Mucosa of rectum (tissue), 2 donors: ENCODE results near the gene C19orf47.

Experiments
- H3K27ac ChIP-seq, 2 donors: one replicate each; pipeline ENCODE4 v1.7.0; 2013; ENCODE audit warnings: inconsistent platforms in 2 of 2, low read depth in 2 of 2, low read length in 2 of 2
- H3K27me3 ChIP-seq, 2 donors: one replicate each; pipeline ENCODE4 v1.7.0; 2013; ENCODE audit warnings: low read length in 2 of 2; ENCODE audit not compliant: control insufficient read depth in 2 of 2, insufficient read depth in 2 of 2
- H3K36me3 ChIP-seq, 2 donors: one replicate each; pipeline ENCODE4 v1.7.0; 2013; ENCODE audit warnings: low read length in 2 of 2; ENCODE audit not compliant: control insufficient read depth in 2 of 2, insufficient read depth in 2 of 2
- H3K4me1 ChIP-seq, 2 donors: one replicate each; pipeline ENCODE4 v1.7.0; 2013; ENCODE audit warnings: low read length in 2 of 2, mild to moderate bottlenecking in 1 of 2; ENCODE audit not compliant: control insufficient read depth in 2 of 2, insufficient read depth in 2 of 2
- H3K4me3 ChIP-seq, 2 donors: one replicate each; pipeline ENCODE4 v1.7.0; 2013; ENCODE audit warnings: low read length in 2 of 2
- H3K9ac ChIP-seq, 2 donors: one replicate each; pipeline ENCODE4 v1.7.0; 2013; ENCODE audit warnings: low read length in 2 of 2, low read depth in 1 of 2, mild to moderate bottlenecking in 1 of 2
- H3K9me3 ChIP-seq, 2 donors: one replicate each; pipeline ENCODE4 v1.7.0; 2013; ENCODE audit warnings: low read length in 2 of 2; ENCODE audit not compliant: control insufficient read depth in 2 of 2
- donor health status: healthy.
- donor health status: Normal muscosa, but diverticular disease.

C19orf47 gene

DNA sequence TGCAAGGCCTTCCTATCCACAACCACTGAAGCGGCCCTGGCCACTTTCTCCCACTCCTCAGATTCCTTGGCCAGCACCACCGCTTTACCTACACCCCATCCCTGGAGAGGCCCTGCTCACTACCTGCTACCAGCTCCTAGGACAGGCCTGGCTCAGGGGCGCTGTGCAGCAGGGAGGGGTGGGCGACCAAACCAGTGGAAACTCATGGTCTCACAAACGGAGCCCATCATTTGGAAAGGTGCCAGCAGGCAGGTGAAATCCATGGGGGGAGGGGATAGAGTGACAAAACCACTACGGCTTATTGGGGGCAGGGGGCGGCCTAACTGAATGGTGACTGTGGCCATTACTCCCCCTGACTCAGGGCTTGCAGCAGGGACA is 27.6 kb downstream of the C19orf47 start:
- Histone ChIP-seq H3K27me3 (no peaks in the 10 kb centered on the region), H3K4me1 (no peaks in the 10 kb centered on the region), H3K36me3 (peaks cover 41% of the 10 kb centered on the region in 2 donors), H3K9ac (no peak overlapping the region), H3K9me3 (no peaks in the 10 kb centered on the region), H3K4me3 (no peak overlapping the region), H3K27ac (no peak overlapping the region)

DNA sequence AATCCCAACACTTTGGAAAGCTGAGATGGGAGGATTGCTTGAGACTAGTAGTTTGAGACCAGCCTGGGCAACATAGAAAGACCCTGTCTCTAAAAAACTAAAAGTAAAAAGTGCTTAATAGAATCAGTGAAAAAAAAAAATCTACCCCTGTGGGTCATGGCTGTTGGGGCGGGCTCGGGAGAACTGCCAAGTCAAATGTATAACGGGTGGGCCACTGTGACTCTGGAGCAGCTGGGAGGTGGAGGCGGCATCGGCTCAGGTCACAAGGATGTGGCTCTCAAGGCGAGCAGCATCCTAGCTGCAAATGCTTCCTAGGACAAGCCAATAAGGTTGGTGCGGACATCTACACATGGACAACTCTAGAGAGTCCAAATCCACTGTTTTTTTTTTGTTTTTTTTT is 30.9 kb downstream of the C19orf47 start:
- Histone ChIP-seq H3K27ac (no peak overlapping the region), H3K27me3 (no peaks in the 10 kb centered on the region), H3K4me1 (no peaks in the 10 kb centered on the region), H3K9me3 (no peaks in the 10 kb centered on the region), H3K9ac (no peak overlapping the region), H3K36me3 (peaks cover 16 to 19% of the 10 kb centered on the region in 2 donors), H3K4me3 (no peak overlapping the region)

DNA sequence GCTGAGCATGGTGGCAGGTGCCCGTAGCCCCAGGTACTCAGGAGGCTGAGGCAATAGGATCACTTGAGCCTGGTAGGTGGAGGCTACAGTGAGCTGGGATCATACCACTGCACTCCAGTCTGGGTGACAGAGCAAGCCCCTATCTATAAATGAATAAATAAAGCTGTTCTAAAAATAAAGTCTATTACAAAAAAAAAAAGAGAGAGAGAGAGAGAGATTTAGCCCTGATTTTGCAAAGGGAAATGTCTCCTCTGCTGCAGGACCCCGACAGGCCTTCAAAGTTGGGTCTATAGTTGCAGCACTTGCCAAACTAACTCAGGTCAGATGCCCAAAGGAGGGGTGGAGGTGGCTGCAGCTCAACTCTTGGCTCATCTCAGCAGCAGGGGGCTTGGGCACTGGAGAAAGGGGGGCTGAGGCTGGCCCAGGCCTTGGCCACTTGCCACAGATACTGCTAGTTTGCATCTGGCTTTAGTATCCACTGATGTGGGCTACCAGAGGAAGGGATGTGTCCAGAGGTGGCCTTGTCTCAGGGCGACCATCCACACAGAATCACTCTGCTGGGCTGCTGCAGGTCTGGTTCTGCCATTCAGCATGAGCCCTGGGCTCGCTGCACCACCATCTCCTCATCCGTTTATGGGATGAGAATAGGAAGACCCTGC is 32.3 kb downstream of the C19orf47 start:
- Histone ChIP-seq H3K4me3 (no peak overlapping the region), H3K27ac (no peak overlapping the region), H3K9me3 (no peaks in the 10 kb centered on the region), H3K9ac (no peak overlapping the region), H3K36me3 (peaks cover 6% of the 10 kb centered on the region in 2 donors), H3K4me1 (no peaks in the 10 kb centered on the region), H3K27me3 (no peaks in the 10 kb centered on the region)

- Histone ChIP-seq H3K9me3 (no peaks in the 10 kb centered on the region), H3K4me3 (no peak overlapping the region), H3K36me3 (peaks cover 0 to 3% of the 10 kb centered on the region in 2 donors), H3K27ac (no peak overlapping the region), H3K27me3 (no peaks in the 10 kb centered on the region), H3K4me1 (no peaks in the 10 kb centered on the region), H3K9ac (no peak overlapping the region)
These were observed 33.5 kb downstream of the C19orf47 start for GRCh38 chr19:40314656-40315055.

- no peak overlapping the region for H3K9ac ChIP-seq
- no peak overlapping the region for H3K27ac ChIP-seq
- no peaks in the 10 kb centered on the region for H3K27me3 ChIP-seq
- H3K36me3 ChIP-seq = peaks cover 0 to 3% of the 10 kb centered on the region in 2 donors
- no peaks in the 10 kb centered on the region for H3K4me1 ChIP-seq
- no peaks in the 10 kb centered on the region for H3K9me3 ChIP-seq
- H3K4me3 ChIP-seq = no peak overlapping the region
These were observed 34.8 kb downstream of the C19orf47 start for GRCh38 chr19:40313229-40313983.

DNA sequence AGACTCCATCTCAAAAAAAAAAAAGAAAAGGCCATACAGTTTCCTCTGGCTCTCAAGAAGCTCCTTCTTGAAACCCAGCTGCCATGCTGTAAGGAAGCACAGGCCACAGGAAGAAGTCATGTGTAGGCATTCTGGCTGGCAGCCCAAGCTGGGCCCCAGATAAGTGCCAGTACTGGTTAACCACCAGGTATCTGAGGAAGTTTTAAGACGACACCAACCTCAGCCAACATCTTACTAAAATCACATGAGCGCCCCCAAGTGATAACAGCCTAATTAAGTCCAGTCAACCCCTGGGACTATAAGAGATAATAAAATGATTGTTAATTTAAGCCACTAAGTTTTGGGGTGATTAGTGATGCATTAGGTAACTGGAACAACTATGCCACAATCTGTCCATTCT is 35.7 kb downstream of the C19orf47 start:
- no peaks in the 10 kb centered on the region for H3K9me3 ChIP-seq
- H3K27me3 ChIP-seq = no peaks in the 10 kb centered on the region
- peaks cover 0 to 3% of the 10 kb centered on the region in 2 donors for H3K36me3 ChIP-seq
- no peak overlapping the region for H3K9ac ChIP-seq
- no peak overlapping the region for H3K27ac ChIP-seq
- H3K4me1 ChIP-seq = no peaks in the 10 kb centered on the region
- H3K4me3 ChIP-seq = no peak overlapping the region

DNA sequence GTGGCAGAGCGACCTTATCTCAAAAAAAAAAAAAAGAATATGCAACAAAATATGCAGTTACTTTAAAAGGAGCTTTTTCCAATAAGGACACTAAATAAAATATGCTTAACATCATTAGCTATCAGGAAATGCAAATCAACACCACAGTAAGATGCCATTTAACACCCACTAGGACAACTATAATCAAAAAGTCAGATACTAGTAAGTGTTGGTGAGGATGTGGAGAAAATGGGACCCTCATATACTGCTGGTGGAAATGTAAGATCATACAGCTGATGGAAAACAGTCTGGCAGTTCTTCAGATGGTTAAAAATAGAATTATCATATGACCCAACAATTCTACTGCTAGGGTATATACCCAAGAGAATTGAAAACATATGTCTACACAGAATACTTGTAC is 38.5 kb downstream of the C19orf47 start:
- Histone ChIP-seq H3K27ac (no peak overlapping the region), H3K27me3 (no peaks in the 10 kb centered on the region), H3K4me1 (no peaks in the 10 kb centered on the region), H3K36me3 (no peaks in the 10 kb centered on the region), H3K4me3 (no peak overlapping the region), H3K9me3 (no peaks in the 10 kb centered on the region), H3K9ac (no peak overlapping the region)

DNA sequence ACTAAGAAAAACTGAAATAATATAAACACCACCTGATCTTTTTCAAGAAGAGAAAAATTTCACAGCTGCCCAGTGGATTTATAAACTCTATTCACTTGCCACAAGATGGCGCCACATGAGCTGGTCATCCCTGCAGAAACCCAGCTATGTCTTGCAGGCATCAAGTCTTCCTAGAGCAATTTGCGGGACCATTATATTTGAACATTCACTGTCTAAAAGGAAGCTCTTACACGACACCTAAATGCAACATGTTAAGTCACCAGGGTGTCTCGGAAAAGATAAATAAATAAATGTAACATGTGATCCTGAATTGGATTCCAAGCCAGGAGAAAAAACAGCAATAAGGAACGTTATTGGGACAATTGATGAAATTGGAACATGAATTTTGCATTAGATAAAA is 42.8 kb downstream of the C19orf47 start:
- no peaks in the 10 kb centered on the region for H3K4me1 ChIP-seq
- H3K27me3 ChIP-seq = no peaks in the 10 kb centered on the region
- no peak overlapping the region for H3K9ac ChIP-seq
- no peak overlapping the region for H3K27ac ChIP-seq
- H3K36me3 ChIP-seq = no peaks in the 10 kb centered on the region
- no peak overlapping the region for H3K4me3 ChIP-seq
- H3K9me3 ChIP-seq = no peaks in the 10 kb centered on the region

DNA sequence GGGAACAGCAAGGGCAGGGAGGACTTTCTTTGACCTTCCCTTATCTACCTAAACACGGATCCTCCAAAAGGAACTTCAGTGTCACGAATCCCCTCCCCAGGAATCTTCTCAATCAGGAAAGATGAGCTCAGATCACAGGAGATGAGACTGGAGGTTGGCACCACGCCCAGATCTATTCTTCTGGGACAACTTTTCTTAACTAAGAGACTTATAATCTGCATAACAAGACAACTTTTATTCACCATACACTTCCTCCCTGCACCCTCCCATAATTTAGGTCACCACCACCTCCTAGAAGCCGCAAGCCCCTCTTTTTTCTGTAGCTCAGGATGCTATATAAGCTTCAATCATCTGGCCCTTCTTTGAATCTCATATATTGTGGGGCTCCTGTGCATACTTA is 43.9 kb downstream of the C19orf47 start:
- H3K4me1 ChIP-seq = no peaks in the 10 kb centered on the region
- no peak overlapping the region for H3K27ac ChIP-seq
- no peaks in the 10 kb centered on the region for H3K27me3 ChIP-seq
- H3K4me3 ChIP-seq = no peak overlapping the region
- no peak overlapping the region for H3K9ac ChIP-seq
- no peaks in the 10 kb centered on the region for H3K36me3 ChIP-seq
- no peaks in the 10 kb centered on the region for H3K9me3 ChIP-seq

DNA sequence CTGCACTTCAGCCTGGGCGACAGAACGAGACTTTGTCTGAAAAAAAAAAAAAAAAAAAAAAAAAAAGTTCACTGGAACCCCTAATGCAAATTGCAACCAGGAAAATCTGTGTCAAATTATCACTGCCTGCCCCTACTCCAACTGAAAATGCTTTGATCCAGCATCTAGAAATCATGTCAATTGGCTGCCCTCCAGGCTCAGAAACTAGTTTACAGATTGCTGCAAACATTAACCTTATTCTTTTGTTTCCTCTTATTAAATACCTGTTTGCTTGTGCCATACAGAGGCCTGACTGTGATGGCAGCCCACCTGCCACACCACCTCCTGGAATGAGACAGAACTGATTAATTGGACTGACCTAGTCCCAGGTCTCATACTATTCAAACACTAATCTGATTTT is 44.4 kb downstream of the C19orf47 start:
- no peaks in the 10 kb centered on the region for H3K9me3 ChIP-seq
- H3K36me3 ChIP-seq = no peaks in the 10 kb centered on the region
- H3K4me3 ChIP-seq = no peak overlapping the region
- no peaks in the 10 kb centered on the region for H3K27me3 ChIP-seq
- H3K9ac ChIP-seq = no peak overlapping the region
- H3K27ac ChIP-seq = no peak overlapping the region
- no peaks in the 10 kb centered on the region for H3K4me1 ChIP-seq
